Measurements from ENCODE around the gene PAXX.

DNA sequence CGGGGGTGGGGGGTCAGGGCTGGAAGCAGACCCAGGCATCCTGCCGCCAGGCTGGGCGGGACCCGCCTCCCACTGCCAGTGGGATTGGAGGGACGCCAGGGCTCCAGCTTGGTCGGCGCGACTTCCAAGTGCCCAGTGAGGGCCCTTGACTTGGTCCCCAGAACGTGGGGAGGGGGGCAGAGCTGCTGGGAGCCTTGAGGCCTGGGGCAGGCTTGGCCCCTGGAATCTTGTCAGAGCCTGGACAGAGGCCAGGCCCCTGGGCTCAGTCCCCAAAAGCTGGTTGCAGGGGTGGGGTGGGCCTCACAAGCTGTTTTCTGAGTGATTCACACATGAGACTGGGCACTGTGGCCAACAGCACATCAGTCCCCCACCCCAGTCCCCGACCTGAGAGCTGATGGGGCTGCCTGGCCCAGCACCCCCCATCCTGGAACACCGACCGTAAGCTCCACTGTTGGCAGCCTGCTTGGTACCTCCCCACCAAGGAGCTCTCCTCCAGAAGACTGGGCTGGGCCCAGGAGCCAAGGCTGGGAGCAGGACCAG is 3.6 kb downstream of the PAXX start:
- TF ChIP-seq, protein P1, sequence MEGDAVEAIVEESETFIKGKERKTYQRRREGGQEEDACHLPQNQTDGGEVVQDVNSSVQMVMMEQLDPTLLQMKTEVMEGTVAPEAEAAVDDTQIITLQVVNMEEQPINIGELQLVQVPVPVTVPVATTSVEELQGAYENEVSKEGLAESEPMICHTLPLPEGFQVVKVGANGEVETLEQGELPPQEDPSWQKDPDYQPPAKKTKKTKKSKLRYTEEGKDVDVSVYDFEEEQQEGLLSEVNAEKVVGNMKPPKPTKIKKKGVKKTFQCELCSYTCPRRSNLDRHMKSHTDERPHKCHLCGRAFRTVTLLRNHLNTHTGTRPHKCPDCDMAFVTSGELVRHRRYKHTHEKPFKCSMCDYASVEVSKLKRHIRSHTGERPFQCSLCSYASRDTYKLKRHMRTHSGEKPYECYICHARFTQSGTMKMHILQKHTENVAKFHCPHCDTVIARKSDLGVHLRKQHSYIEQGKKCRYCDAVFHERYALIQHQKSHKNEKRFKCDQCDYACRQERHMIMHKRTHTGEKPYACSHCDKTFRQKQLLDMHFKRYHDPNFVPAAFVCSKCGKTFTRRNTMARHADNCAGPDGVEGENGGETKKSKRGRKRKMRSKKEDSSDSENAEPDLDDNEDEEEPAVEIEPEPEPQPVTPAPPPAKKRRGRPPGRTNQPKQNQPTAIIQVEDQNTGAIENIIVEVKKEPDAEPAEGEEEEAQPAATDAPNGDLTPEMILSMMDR (IDR thresholded peaks at IDR 0.05): no peak
- no peak for TF ChIP-seq POLR2A (IDR thresholded peaks at IDR 0.05)

Measured in transverse colon (tissue), 3 donors.